ENCODE results near the gene ASTN2.

ASTN2 gene

DNA sequence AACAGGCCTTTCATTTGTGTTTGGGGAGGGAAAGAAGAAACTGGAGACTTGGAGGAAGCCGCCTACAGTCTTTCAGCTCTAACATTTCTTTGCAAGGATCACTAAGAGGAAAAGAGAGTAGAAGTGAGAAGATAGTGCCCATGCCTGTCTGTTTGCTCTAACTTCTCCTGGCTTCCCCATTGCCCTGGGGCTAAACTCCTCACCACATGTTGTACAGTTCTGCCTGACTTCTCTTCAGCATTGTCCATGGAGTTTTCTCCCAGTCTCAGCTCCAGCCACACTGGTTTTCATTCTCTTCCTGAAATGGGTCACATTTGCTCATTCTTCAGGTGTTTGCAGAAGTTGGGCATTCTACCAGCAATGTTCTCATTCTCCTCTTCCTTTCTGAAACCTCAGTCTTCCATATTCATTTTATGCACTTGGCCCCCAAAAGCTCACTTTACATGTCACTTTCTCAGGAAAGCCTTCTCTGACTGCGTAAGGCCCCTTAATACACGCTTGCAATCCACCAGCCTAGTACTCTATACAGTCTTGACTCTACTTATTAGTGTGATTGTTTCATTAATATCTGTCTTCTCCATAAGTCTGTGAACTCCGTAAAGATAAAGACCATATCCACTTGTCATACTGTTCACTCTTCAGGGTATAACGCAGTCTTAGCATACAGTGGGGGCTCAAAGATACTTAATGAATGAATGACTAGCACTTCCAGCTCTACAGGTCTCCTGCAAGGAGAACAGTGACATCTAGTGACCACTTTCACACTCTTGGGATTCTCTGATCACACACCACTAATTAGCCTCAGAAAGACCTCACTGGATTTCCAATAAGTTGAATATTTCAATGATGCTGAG, 768.0 kb downstream of the ASTN2 start:
- DNase-seq: no peak

DNA sequence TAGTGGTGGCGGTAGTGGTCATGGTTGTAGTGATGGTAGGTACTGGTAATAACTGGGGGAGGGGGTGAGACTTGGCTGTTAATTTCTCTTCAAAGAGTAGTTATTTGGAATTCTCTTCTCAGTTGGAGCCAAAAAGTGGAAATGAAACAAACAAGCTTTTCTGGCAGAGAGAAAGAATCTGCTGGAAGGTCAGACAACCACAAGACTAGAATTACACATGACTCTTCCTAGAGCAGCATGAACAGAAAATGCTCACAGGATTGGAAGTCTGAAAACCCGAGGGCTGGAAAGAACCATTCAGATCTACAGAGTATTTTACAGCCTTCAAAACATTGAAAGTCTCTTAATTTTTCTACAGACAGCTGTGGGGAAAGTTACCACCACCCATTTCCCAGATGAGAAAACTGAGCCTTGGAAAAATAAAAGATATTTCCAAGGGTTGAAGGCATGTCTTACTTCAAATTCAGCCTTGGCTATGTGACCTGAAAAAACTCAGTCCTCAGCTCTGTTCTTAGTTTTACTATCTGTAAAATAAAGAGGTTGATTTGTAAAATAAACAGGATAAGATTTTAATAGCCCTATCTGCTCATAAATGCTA, 770.7 kb downstream of the ASTN2 start:
- DNase-seq: no peak

DNA sequence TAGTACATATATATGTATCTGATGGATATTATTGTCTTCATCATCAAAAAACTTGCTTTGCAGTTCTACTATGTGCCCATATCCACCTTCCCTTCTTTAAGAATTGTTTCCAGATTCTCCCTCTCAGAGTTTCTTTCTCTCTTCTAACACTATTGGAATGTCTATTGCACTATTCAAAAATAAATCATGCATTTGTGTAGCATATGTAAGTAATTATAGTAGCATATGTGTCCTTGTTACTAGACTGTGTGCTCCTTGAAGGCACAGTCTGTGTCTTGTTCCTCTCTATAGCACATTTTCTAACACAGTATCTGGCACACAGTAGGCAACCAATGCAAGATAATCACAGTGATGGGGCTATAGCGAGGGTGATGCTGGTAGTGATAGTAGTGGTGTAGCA, 771.2 kb downstream of the ASTN2 start:
- DNase-seq: no peak

DNA sequence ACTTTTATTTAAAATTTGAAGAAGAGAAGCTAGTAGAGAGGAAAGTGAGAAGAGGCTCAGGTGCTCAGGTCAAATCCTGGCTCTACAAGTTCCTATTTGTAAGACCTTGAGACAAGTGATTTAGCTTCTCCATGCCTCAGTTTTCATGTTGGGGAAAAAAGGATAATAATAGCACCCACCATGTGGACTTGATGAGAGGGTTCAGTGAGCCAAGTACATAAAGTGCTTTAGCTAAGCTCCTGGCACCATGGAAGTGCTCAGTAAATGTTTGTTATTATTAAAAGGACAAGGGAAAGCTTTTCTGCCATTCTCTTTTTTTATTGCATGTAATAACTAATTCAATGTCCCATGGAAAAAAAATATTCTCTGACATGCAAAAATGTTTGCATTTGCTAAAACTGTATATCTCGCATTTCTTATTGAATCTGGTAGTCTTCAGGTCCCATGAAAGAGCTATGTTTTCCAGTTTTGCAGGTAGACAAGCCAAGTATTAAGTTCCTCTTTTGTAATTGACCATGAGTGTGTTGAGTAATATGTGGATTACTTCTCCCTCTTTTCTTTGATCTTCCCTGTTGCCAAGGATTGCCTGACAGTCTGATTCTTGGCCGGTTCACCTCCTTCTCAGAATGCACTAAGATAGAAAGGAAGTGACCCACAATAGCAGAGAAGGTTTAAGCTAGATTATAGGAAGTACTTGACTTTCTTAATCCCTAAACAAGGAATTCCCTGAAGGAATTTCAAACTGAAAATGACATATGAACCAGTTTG, 773.4 kb downstream of the ASTN2 start:
- no peak for DNase-seq

GRCh38 chr9:116639251-116639741, 775.6 kb downstream of the ASTN2 start:
- no peak for DNase-seq

GRCh38 chr9:116635908-116636307, 778.9 kb downstream of the ASTN2 start:
- no peak for DNase-seq

- DNase-seq: no peak
These were observed 781.6 kb downstream of the ASTN2 start for GRCh38 chr9:116632990-116633838.

DNA sequence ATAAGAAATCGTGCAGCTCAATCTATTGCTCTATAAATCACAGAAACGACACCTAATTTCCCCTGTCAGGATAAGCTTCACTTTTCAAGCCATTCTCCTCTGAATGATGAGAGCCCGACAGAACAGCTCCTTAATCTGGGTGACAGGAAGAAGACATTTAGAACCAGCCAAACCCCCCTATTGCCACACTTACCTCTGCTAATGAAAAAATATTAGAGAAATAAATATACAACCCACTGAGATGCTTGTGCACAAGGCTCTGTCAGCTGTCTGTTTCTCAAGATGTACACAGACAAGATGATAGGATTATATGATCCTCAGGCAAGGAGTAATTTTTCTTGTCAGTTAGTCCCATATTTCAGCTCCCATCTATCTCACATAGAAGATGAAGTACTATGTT, 785.2 kb downstream of the ASTN2 start:
- DNase-seq: no peak

- DNase-seq: no peak
These were observed 786.1 kb downstream of the ASTN2 start for GRCh38 chr9:116628716-116629115.

DNA sequence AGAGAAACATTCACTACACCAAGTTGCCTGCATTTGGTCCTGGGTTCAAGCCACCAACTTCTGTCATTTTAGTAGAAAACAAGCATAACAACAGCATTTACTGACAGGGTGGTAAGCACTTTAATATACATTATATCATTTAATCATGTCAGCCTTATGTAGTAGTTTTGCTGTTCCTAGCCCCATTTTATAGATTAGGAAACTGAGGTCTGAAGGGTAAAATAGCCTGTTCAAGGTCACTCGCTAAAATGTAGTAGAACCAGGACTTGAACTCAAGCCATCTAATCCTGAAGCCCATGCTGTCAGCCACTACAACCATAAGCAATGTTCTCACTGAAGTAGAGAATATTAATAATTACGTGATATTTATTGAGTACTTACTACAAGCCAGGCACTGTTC, 787.4 kb downstream of the ASTN2 start:
- no peak for DNase-seq

DNA sequence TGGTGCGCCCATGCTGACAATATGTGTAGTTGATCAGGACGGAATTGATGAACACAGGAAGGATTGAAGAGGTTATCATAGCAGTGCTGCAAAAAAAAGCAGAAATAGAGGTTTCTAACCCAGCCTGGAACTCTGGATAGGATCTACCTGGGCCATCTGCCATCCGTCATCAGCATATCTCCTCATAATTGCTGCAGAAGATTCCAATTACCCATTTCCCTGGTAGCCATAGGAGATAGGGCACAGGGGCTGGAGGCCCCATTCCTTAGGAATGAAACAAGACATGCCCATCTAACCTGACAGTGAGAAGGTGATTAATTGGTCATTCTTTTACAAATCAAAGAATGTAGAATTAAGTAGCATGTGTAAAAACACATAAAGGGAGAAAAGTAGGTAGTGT, 788.1 kb downstream of the ASTN2 start:
- DNase-seq: no peak

DNA sequence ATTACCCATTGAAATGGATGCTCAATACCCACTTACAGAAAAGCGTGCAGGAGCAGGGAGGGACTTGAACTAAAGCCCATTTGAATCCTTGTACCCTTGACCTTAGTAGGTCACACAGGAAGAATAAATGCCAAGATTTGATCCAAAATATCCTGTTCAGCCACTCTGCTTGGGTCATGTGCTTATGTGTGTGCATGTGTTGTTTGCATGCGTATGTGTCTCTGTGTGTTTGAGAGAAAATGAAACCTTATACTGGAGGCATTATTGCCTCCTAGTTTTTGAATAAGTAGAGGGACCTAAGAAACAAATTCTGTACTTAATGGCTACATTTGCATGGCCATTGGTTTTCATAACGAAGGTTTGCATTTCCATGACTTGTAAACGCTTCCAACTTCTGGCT, 791.1 kb downstream of the ASTN2 start:
- DNase-seq: no peak

DNA sequence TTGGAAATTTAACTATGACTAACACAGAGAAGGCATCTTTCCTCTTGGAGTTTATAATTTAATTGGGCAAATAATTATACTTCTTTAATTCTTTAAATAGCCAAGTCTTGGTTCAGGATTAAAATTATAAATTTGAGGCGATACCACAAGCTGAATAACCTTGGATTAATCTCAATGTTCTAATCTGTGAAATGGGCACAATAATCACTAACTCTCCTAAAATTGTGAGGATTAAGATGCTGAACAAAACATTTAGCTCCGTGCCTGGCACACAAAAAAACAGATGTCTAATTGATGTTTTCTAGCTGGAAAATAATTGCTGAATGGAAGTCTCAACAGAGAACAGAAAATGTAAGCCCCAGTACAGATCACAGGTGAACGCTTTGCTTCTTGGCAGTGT, 797.5 kb downstream of the ASTN2 start:
- DNase-seq: no peak

GRCh38 chr9:116616304-116616914, 798.4 kb downstream of the ASTN2 start:
- no peak for DNase-seq

DNA sequence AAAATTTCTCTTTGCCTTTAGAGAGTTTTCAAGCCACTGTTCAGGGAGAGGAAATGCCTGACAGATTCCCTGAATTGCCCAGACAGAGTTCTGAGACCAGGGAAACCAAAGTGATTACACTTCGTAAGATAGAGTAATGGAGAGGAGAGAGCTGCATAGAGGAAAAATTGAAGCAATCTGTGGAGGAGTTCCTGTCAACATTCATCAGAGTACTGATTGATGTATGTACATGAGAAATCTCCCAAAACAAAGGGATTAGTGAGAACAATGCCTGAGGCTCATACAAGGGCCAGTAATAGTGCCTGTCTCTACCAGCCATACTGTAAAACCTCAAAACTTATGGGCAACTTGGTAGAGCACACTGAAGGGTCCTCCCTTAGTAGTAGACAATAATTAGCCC, 806.8 kb downstream of the ASTN2 start:
- DNase-seq: no peak

DNA sequence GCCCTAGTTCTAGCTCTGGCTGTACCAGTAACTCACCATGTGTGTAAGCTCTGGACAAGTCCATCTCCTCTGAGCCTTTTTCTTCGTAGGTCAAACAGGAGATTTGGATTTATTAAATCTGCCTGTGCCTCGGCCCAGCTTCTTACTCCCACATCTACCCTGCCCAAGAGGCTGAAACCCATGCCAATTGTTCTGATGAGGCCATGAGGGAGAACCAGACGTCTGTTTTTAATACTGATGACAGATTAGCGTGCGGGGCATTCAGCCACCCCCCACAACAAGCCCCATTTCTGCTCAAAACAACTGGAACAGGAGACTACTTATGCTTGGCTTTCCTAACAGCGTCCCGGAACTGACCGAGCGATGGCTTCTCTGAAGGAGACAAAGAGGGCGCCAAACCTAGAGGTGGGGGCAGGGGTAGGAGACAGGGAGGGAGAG, 808.9 kb downstream of the ASTN2 start:
- DNase-seq: no peak

- DNase-seq: no peak
These were observed 809.8 kb downstream of the ASTN2 start for GRCh38 chr9:116605060-116605459.

- no peak for DNase-seq
These were observed 810.6 kb downstream of the ASTN2 start for GRCh38 chr9:116604251-116604650.

- no peak for DNase-seq
These were observed 815.4 kb downstream of the ASTN2 start for GRCh38 chr9:116599342-116599884.

DNA sequence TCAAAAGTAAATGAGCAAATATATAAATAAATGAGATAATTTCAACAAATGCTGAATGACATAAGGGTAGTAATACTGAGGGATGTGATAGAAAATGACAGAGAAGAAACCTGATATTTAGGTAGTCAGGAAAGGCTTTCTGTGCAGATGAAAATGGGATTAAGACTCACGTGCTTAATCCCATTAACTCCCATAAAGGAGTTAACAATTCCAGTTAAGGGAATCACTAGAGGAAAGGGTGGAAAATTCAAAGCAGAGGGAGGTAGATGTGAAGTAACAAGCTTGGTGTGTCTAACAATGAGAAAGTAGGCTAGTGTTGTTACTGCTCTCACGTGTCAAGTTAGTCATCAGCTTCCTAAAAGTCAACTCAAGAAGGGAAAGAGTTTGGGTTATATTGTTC, 818.2 kb downstream of the ASTN2 start:
- no peak for DNase-seq

DNA sequence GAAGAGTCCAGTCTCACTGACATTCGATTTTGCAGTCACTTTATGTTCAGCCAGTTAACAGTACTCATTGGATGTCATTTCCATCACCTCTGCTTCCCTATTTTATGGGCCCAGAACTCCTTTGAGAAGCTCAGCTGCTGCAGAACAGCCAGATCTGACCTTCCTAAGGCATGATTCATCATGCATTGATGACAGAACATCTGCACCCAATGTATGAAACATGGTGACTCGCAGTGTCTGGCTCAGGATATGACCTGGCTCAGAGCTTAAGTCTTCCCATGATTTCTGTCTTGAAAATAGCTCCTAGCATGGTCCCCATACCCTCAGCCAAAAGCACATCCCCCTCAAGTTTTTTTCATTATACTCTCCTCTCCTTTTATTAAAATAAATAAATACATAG, 820.3 kb downstream of the ASTN2 start:
- no peak for DNase-seq

- DNase-seq: no peak
These were observed 821.9 kb downstream of the ASTN2 start for GRCh38 chr9:116592970-116593369.

Data from effector CD4-positive, alpha-beta T cell (primary cell).